ENCODE measurements around the gene COL24A1. TPM values are rescaled to one million over a fixed set of nuclear protein-coding genes. Genes with fewer than 3 reads are reported as not detected.

COL24A1 gene
- total RNA-seq, 2 experiments from 2014 or later: not detected

- Mint-ChIP-seq H3K4me1 (no peaks in the 10 kb centered on the region), H3K27ac (no peak overlapping the region), H3K36me3 (no peaks in the 10 kb centered on the region), H3K9me3 (no peaks in the 10 kb centered on the region), H3K27me3 (peaks cover 8% of the 10 kb centered on the region), H3K4me3 (no peak overlapping the region)
- DNase-seq (no peak), ATAC-seq (ENCODE audit: low read depth) (no peak)
- POLR2A ChIA-PET: no interaction called here
Observed at GRCh38 chr1:86176226-86176625, 19.7 kb upstream of the COL24A1 start.

GRCh38 chr1:86175756-86176155 lies 19.2 kb upstream of the COL24A1 start:
- no peak for ATAC-seq (ENCODE audit: low read depth)
- H3K27ac Mint-ChIP-seq: no peak overlapping the region
- POLR2A ChIA-PET: no interaction called here
- no peak overlapping the region for H3K4me3 Mint-ChIP-seq
- peaks cover 8% of the 10 kb centered on the region for H3K27me3 Mint-ChIP-seq
- no peaks in the 10 kb centered on the region for H3K4me1 Mint-ChIP-seq
- H3K36me3 Mint-ChIP-seq: no peaks in the 10 kb centered on the region
- DNase-seq: no peak
- no peaks in the 10 kb centered on the region for H3K9me3 Mint-ChIP-seq

GRCh38 chr1:86169625-86170024 lies 13.1 kb upstream of the COL24A1 start:
- H3K27ac Mint-ChIP-seq: no peak overlapping the region
- no peaks in the 10 kb centered on the region for H3K4me1 Mint-ChIP-seq
- DNase-seq: no peak
- ATAC-seq (ENCODE audit: low read depth): no peak
- H3K4me3 Mint-ChIP-seq: no peak overlapping the region
- peaks cover 3% of the 10 kb centered on the region for H3K9me3 Mint-ChIP-seq
- POLR2A ChIA-PET: no interaction called here
- H3K36me3 Mint-ChIP-seq: no peaks in the 10 kb centered on the region
- H3K27me3 Mint-ChIP-seq: peaks cover 8% of the 10 kb centered on the region

GRCh38 chr1:86159800-86160199 lies 3.2 kb upstream of the COL24A1 start:
- H3K27ac Mint-ChIP-seq: no peak overlapping the region
- peaks cover 31% of the 10 kb centered on the region for H3K27me3 Mint-ChIP-seq
- peaks cover 6% of the 10 kb centered on the region for H3K4me1 Mint-ChIP-seq
- POLR2A ChIA-PET: no interaction called here
- H3K4me3 Mint-ChIP-seq: no peak overlapping the region
- no peak for DNase-seq
- no peaks in the 10 kb centered on the region for H3K9me3 Mint-ChIP-seq
- H3K36me3 Mint-ChIP-seq: no peaks in the 10 kb centered on the region
- no peak for ATAC-seq (ENCODE audit: low read depth)

- H3K9me3 Mint-ChIP-seq: no peaks in the 10 kb centered on the region
- peaks cover 40% of the 10 kb centered on the region for H3K27me3 Mint-ChIP-seq
- peak; percentile 18 for ATAC-seq (ENCODE audit: low read depth)
- POLR2A ChIA-PET: no interaction called here
- H3K27ac Mint-ChIP-seq: no peak overlapping the region
- H3K4me3 Mint-ChIP-seq: peak overlapping the region; percentile 52
- H3K4me1 Mint-ChIP-seq: peaks cover 6% of the 10 kb centered on the region
- no peaks in the 10 kb centered on the region for H3K36me3 Mint-ChIP-seq
- DNase-seq: peak; percentile 22
Observed at GRCh38 chr1:86155807-86156565, 586 bp downstream of the COL24A1 start.

- no peak overlapping the region for H3K27ac Mint-ChIP-seq
- H3K9me3 Mint-ChIP-seq: no peaks in the 10 kb centered on the region
Observed at GRCh38 chr1:86155051-86155806, 1.3 kb downstream of the COL24A1 start.

GRCh38 chr1:86154571-86155050 lies 2.0 kb downstream of the COL24A1 start:
- Mint-ChIP-seq H3K4me1 (peaks cover 6% of the 10 kb centered on the region), H3K9me3 (no peaks in the 10 kb centered on the region), H3K27ac (no peak overlapping the region), H3K27me3 (peaks cover 40% of the 10 kb centered on the region), H3K36me3 (no peaks in the 10 kb centered on the region), H3K4me3 (no peak overlapping the region)
- no peak for DNase-seq
- no peak for ATAC-seq (ENCODE audit: low read depth)
- POLR2A ChIA-PET: no interaction called here

More at GRCh38 chr1:86155051-86155806, 1.3 kb downstream of the COL24A1 start:
- Mint-ChIP-seq H3K4me1 (peaks cover 6% of the 10 kb centered on the region), H3K27me3 (peaks cover 40% of the 10 kb centered on the region), H3K4me3 (no peak overlapping the region), H3K36me3 (no peaks in the 10 kb centered on the region)
- POLR2A ChIA-PET: no interaction called here
- ATAC-seq (ENCODE audit: low read depth) (no peak), DNase-seq (peak; percentile 24)

- Mint-ChIP-seq H3K27me3 (peaks cover 39% of the 10 kb centered on the region), H3K4me1 (peaks cover 6% of the 10 kb centered on the region), H3K27ac (no peak overlapping the region), H3K36me3 (no peaks in the 10 kb centered on the region), H3K4me3 (no peak overlapping the region), H3K9me3 (no peaks in the 10 kb centered on the region)
- no peak for DNase-seq
- no peak for ATAC-seq (ENCODE audit: low read depth)
- POLR2A ChIA-PET: no interaction called here
Observed at GRCh38 chr1:86153836-86154235, 2.7 kb downstream of the COL24A1 start.

- Mint-ChIP-seq H3K27ac (no peak overlapping the region), H3K27me3 (peaks cover 34% of the 10 kb centered on the region), H3K4me1 (peaks cover 6% of the 10 kb centered on the region), H3K36me3 (no peaks in the 10 kb centered on the region), H3K9me3 (no peaks in the 10 kb centered on the region), H3K4me3 (no peak overlapping the region)
- DNase-seq: no peak
- POLR2A ChIA-PET: no interaction called here
- no peak for ATAC-seq (ENCODE audit: low read depth)
Observed at GRCh38 chr1:86152887-86153286, 3.7 kb downstream of the COL24A1 start.

GRCh38 chr1:86151427-86151826 lies 5.1 kb downstream of the COL24A1 start:
- DNase-seq: no peak
- Mint-ChIP-seq H3K4me3 (no peak overlapping the region), H3K27me3 (peaks cover 23% of the 10 kb centered on the region), H3K9me3 (no peaks in the 10 kb centered on the region), H3K27ac (no peak overlapping the region), H3K36me3 (no peaks in the 10 kb centered on the region), H3K4me1 (peaks cover 3% of the 10 kb centered on the region)
- ATAC-seq (ENCODE audit: low read depth): no peak
- POLR2A ChIA-PET: no interaction called here

- no peak for DNase-seq
- Mint-ChIP-seq H3K36me3 (no peaks in the 10 kb centered on the region), H3K27ac (no peak overlapping the region), H3K4me3 (no peak overlapping the region), H3K4me1 (no peaks in the 10 kb centered on the region), H3K27me3 (peaks cover 15% of the 10 kb centered on the region), H3K9me3 (no peaks in the 10 kb centered on the region)
- POLR2A ChIA-PET: no interaction called here
- no peak for ATAC-seq (ENCODE audit: low read depth)
Observed at GRCh38 chr1:86150553-86151055, 6.0 kb downstream of the COL24A1 start.

- ATAC-seq (ENCODE audit: low read depth) (no peak), DNase-seq (no peak)
- no peaks in the 10 kb centered on the region for H3K36me3 Mint-ChIP-seq
- no peak overlapping the region for H3K27ac Mint-ChIP-seq
- no peaks in the 10 kb centered on the region for H3K9me3 Mint-ChIP-seq
- no peak overlapping the region for H3K4me3 Mint-ChIP-seq
- no peaks in the 10 kb centered on the region for H3K4me1 Mint-ChIP-seq
- POLR2A ChIA-PET: no interaction called here
- H3K27me3 Mint-ChIP-seq: peaks cover 9% of the 10 kb centered on the region
Observed at GRCh38 chr1:86149591-86149990, 7.0 kb downstream of the COL24A1 start.

GRCh38 chr1:86147755-86148154 lies 8.8 kb downstream of the COL24A1 start:
- H3K36me3 Mint-ChIP-seq: no peaks in the 10 kb centered on the region
- H3K27me3 Mint-ChIP-seq: peaks cover 2% of the 10 kb centered on the region
- H3K9me3 Mint-ChIP-seq: no peaks in the 10 kb centered on the region
- H3K4me1 Mint-ChIP-seq: no peaks in the 10 kb centered on the region
- no peak for DNase-seq
- no peak overlapping the region for H3K4me3 Mint-ChIP-seq
- POLR2A ChIA-PET: no interaction called here
- H3K27ac Mint-ChIP-seq: no peak overlapping the region
- no peak for ATAC-seq (ENCODE audit: low read depth)

GRCh38 chr1:86146566-86146965 lies 10.0 kb downstream of the COL24A1 start:
- no peak for ATAC-seq (ENCODE audit: low read depth)
- Mint-ChIP-seq H3K36me3 (no peaks in the 10 kb centered on the region), H3K27me3 (peaks cover 4% of the 10 kb centered on the region), H3K4me3 (no peak overlapping the region), H3K27ac (no peak overlapping the region), H3K9me3 (no peaks in the 10 kb centered on the region), H3K4me1 (no peaks in the 10 kb centered on the region)
- no peak for DNase-seq
- POLR2A ChIA-PET: no interaction called here

Data from activated naive CD8-positive, alpha-beta T cell treated with anti-CD3 and anti-CD28 coated beads, Interleukin-2, amount 10 ng/mL, durations not matched to agents 7 days and 5 days (primary cell).